Activated T-cell treated with anti-CD3 and anti-CD28 coated beads, Interleukin-2, amount 50 U/mL, for 24 hours (primary cell): ENCODE results near the gene ABR.
"Not testable (repeated sequence)": the region's sequence is repeated elsewhere in the genome, so short reads cannot be mapped to it uniquely, and the experiment has no call there.

Experiments
- DNase-seq: peaks from one replicate; pipeline ENCODE4 v3.0.0-alpha.2; 2020
- H3K27ac Mint-ChIP-seq: 2 replicates; pipeline ENCODE4 v1.8.0; 2020; ENCODE audit warnings: mild to moderate bottlenecking, mixed read lengths
- H3K27me3 Mint-ChIP-seq: 2 replicates; pipeline ENCODE4 v1.8.0; 2020; ENCODE audit warnings: mixed read lengths
- H3K36me3 Mint-ChIP-seq: 2 replicates; pipeline ENCODE4 v1.8.0; 2020; ENCODE audit warnings: low read depth, mixed read lengths
- H3K4me1 Mint-ChIP-seq: 2 replicates; pipeline ENCODE4 v1.8.0; 2020; ENCODE audit warnings: low read depth, mixed read lengths
- H3K4me3 Mint-ChIP-seq: 2 replicates; pipeline ENCODE4 v1.8.0; 2020; ENCODE audit warnings: mild to moderate bottlenecking, moderate library complexity, mixed read lengths
- H3K9me3 Mint-ChIP-seq: 2 replicates; pipeline ENCODE4 v1.8.0; 2020; ENCODE audit warnings: mixed read lengths

The ABR gene

GRCh38 chr17:987931-988330, 191.8 kb downstream of the ABR start:
- no peaks in the 10 kb centered on the region for H3K9me3 Mint-ChIP-seq
- DNase-seq: no peak
- H3K4me1 Mint-ChIP-seq: no peaks in the 10 kb centered on the region
- H3K4me3 Mint-ChIP-seq: no peak overlapping the region
- H3K27ac Mint-ChIP-seq: no peak overlapping the region
- H3K36me3 Mint-ChIP-seq: no peaks in the 10 kb centered on the region
- H3K27me3 Mint-ChIP-seq: no peaks in the 10 kb centered on the region

GRCh38 chr17:986322-986929, 193.4 kb downstream of the ABR start:
- H3K36me3 Mint-ChIP-seq: no peaks in the 10 kb centered on the region
- H3K4me1 Mint-ChIP-seq: no peaks in the 10 kb centered on the region
- H3K27ac Mint-ChIP-seq: no peak overlapping the region
- H3K9me3 Mint-ChIP-seq: no peaks in the 10 kb centered on the region
- no peak for DNase-seq
- no peaks in the 10 kb centered on the region for H3K27me3 Mint-ChIP-seq
- H3K4me3 Mint-ChIP-seq: no peak overlapping the region

- H3K36me3 Mint-ChIP-seq: no peaks in the 10 kb centered on the region
Observed at GRCh38 chr17:983921-984320, 195.9 kb downstream of the ABR start.

GRCh38 chr17:981292-981658, 198.5 kb downstream of the ABR start:
- DNase-seq: no peak
- Mint-ChIP-seq H3K27me3 (peaks cover 21% of the 10 kb centered on the region), H3K4me3 (peak overlapping the region; percentile 72), H3K27ac (peak overlapping the region; percentile 71), H3K9me3 (no peaks in the 10 kb centered on the region), H3K4me1 (peaks cover 14% of the 10 kb centered on the region), H3K36me3 (no peaks in the 10 kb centered on the region)

More at GRCh38 chr17:983921-984320, 195.9 kb downstream of the ABR start:
- no peaks in the 10 kb centered on the region for H3K9me3 Mint-ChIP-seq
- H3K27ac Mint-ChIP-seq: no peak overlapping the region
- no peak for DNase-seq
- H3K4me1 Mint-ChIP-seq: peaks cover 9% of the 10 kb centered on the region
- no peak overlapping the region for H3K4me3 Mint-ChIP-seq
- H3K27me3 Mint-ChIP-seq: no peaks in the 10 kb centered on the region

DNA sequence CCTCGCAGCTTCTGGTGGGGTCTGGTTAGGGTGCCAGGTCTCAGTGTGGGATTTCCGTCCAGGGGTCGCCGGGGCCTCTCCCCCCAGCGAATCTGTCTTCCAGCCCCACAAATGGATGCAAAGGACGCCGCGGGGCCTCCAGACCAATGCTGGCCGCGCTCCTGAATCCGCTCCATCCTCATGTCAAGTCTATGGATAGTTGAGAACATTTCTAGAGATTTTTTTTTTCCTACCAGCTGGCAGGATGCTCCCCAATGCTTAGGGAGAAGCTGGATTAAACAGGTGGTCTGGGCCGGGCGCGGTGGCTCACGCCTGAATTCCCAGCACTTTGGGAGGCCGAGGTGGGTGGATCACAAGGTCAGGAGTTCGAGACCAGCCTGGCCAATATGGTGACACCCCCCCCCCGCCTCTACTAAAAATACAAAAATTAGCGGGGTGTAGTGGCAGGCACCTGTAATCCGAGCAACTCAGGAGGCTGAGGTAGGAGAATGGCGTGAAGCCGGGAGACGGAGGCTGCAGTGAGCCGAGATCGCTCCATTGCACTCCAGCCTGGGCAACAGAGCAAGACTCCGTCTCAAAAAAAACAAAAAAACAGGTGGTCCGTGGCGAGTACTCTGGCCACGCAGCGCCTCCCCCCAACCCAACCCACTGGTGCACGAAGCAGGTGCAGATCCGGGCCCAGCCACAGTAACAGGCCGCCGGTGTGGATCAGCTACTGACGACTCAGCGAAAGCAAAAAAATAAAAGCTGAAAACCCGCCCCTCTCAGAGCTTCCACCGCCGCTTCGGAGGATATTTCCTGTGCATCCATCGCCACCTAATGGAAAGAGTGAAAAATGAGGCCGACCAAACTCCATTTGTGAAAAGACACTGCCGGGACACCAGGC, 199.1 kb downstream of the ABR start:
- Mint-ChIP-seq H3K9me3 (no peaks in the 10 kb centered on the region), H3K4me3 (peak overlapping the region; percentile 74), H3K36me3 (no peaks in the 10 kb centered on the region), H3K4me1 (peaks cover 14% of the 10 kb centered on the region), H3K27me3 (peaks cover 27% of the 10 kb centered on the region), H3K27ac (peak overlapping the region; percentile 71)
- DNase-seq: peak; percentile 77

- Mint-ChIP-seq H3K4me3 (peak within 1 kb of the TSS; percentile 74), H3K27ac (no peak within 1 kb of the TSS), H3K9me3 (no peaks in the 10 kb centered on the region), H3K36me3 (no peaks in the 10 kb centered on the region), H3K27me3 (peaks cover 35% of the 10 kb centered on the region), H3K4me1 (peaks cover 14% of the 10 kb centered on the region)
- peak; percentile 93 for DNase-seq
Observed at GRCh38 chr17:979539-980405, 200.0 kb downstream of the ABR start, which contains the start of gene NXN. TSS of gene NXN (minus strand) at chr17:979776.

GRCh38 chr17:979212-979538, 200.6 kb downstream of the ABR start:
- Mint-ChIP-seq H3K27ac (no peak overlapping the region), H3K27me3 (peaks cover 38% of the 10 kb centered on the region), H3K4me3 (no peak overlapping the region), H3K36me3 (no peaks in the 10 kb centered on the region), H3K9me3 (no peaks in the 10 kb centered on the region), H3K4me1 (peaks cover 14% of the 10 kb centered on the region)
- DNase-seq: no peak

GRCh38 chr17:978103-979093, 201.4 kb downstream of the ABR start:
- H3K4me3 Mint-ChIP-seq: peak overlapping the region; percentile 64
- no peaks in the 10 kb centered on the region for H3K36me3 Mint-ChIP-seq
- peak; percentile 44 for DNase-seq
- H3K27ac Mint-ChIP-seq: peak overlapping the region; percentile 36
- peaks cover 40% of the 10 kb centered on the region for H3K27me3 Mint-ChIP-seq
- H3K4me1 Mint-ChIP-seq: peaks cover 14% of the 10 kb centered on the region
- H3K9me3 Mint-ChIP-seq: no peaks in the 10 kb centered on the region

DNA sequence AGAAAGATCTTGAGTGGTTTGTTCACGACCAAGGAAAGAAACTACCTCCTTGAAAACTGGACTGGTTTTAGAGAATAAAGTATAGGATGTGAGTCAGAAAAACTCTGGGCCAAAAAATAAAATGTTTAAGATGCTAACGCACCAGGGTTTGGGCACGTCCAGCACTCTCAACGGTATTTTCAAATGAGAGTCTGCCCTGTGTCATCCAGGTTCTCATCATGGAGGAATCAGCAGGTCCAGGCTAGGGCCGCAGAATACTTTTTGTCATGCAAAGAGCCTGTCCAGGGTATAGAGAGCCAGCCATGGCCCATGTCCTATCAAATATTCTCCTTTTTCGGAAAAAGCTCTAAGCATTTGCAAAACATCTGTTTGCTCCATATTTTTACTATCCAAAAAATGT, 202.6 kb downstream of the ABR start:
- Mint-ChIP-seq H3K4me1 (peaks cover 14% of the 10 kb centered on the region), H3K36me3 (no peaks in the 10 kb centered on the region), H3K9me3 (no peaks in the 10 kb centered on the region), H3K4me3 (no peak overlapping the region), H3K27ac (no peak overlapping the region), H3K27me3 (peaks cover 45% of the 10 kb centered on the region)
- no peak for DNase-seq

- H3K9me3 Mint-ChIP-seq: no peaks in the 10 kb centered on the region
- H3K36me3 Mint-ChIP-seq: no peaks in the 10 kb centered on the region
- DNase-seq: no peak
- no peak overlapping the region for H3K4me3 Mint-ChIP-seq
- peaks cover 47% of the 10 kb centered on the region for H3K27me3 Mint-ChIP-seq
- H3K27ac Mint-ChIP-seq: no peak overlapping the region
- H3K4me1 Mint-ChIP-seq: peaks cover 13% of the 10 kb centered on the region
Observed at GRCh38 chr17:976312-976711, 203.5 kb downstream of the ABR start.

DNA sequence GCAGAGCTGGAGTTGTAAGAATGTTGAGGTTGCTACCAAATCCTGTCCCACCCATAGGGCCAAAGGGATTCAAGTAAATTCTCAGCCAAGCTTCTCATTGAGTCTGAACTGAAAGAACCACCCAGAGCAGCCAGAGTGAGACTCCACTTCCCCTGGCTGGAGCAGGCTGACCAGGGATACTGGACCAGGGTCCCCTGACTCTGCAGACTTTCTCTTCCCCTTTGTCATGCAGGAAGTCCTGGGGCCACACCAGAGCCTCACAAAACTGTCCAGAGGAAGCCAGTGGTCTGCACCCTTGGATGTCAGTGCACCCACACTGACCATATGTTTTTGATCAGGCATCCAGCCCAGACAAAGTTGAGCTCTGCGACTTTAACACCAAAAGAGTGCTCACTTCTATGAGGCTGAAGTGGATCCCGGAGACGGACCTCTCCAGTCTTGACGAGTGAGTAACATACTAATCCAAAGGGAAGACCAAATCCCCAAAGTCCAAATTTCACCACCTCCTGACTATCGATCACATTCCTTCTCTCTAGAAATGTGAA, 204.3 kb downstream of the ABR start:
- H3K4me3 Mint-ChIP-seq: no peak overlapping the region
- H3K36me3 Mint-ChIP-seq: no peaks in the 10 kb centered on the region
- no peak overlapping the region for H3K27ac Mint-ChIP-seq
- H3K27me3 Mint-ChIP-seq: peaks cover 50% of the 10 kb centered on the region
- no peaks in the 10 kb centered on the region for H3K9me3 Mint-ChIP-seq
- DNase-seq: no peak
- H3K4me1 Mint-ChIP-seq: peaks cover 7% of the 10 kb centered on the region

DNA sequence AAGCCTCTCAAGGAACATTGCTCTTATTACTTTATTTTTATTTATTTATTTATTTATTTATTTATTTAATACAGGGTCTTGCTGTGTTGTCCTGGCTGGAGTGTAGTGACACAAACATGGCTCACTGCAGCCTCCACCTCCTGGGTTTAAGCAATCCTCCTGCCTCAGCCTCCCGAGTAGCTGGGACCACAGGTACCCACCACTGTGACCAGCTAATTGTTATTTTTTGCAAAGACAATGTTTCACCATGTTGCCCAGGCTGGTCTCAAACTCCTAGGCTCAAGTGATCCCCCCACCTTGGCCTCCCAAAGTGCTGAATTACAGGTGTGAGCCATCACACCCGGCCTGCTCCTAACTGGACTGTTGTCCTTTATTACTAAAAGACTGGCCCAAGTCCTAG, 205.0 kb downstream of the ABR start:
- DNase-seq, H3K4me1 Mint-ChIP-seq, H3K36me3 Mint-ChIP-seq, H3K4me3 Mint-ChIP-seq, H3K9me3 Mint-ChIP-seq, H3K27ac Mint-ChIP-seq: not testable (repeated sequence)
- peaks cover 56% of the 10 kb centered on the region for H3K27me3 Mint-ChIP-seq

DNA sequence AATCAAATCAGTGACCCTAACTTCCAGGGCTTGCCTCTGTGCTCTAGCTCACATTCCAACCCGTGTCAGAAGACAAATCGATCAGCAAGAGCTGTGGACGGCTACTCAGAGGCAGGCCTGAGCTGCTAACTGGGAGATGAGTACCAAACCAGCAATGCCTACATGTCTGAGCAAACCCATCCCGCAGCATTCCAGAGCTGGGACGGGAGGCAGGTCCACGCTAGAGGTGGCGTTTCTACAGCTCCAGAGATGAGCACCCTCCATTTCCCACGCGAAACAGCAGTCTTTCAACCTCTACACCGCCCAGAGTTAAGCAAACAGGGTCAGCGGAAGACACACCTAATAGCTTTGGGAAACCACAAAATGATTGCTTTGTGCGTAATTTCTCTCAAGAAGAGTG, 206.7 kb downstream of the ABR start:
- Mint-ChIP-seq H3K27ac (no peak overlapping the region), H3K36me3 (no peaks in the 10 kb centered on the region), H3K4me3 (no peak overlapping the region), H3K4me1 (peaks cover 5% of the 10 kb centered on the region), H3K27me3 (peaks cover 69% of the 10 kb centered on the region), H3K9me3 (no peaks in the 10 kb centered on the region)
- DNase-seq: no peak
